SK-N-SH (cell line): Measurements from ENCODE around the gene CNIH2. TPM values are rescaled to one million over a fixed set of nuclear protein-coding genes. Genes with fewer than 3 reads are reported as not detected.

Source experiments
- CTCF ChIA-PET: fragments of 300-600, 350-600 bp; formaldehyde crosslinking; extraction: SDS; loops from one replicate; lab custom pipeline; 2021; lab: Yijun Ruan, JAX
- POLR2A ChIA-PET: fragments of 350-600 bp; sonication (Branson Sonifier 250); formaldehyde crosslinking; extraction: SDS; loops from one replicate; lab custom pipeline; 2020; ENCODE audit warnings: antibody characterized with exemption, inconsistent platforms; lab: Yijun Ruan, JAX
- DNase-seq: peaks from one replicate; pipeline ENCODE4 v3.0.0; 2012
- H2AFZ ChIP-seq: fragments of 200-600 bp; sonication (generic); 2 replicates; pipeline ENCODE4 v1.8.1; 2016; ENCODE audit warnings: antibody characterized with exemption, mild to moderate bottlenecking, low read depth
- H3F3A ChIP-seq: fragments of 200-600 bp; sonication (generic); replicated peaks from 2 replicates; pipeline ENCODE3; 2016; ENCODE audit warnings: antibody characterized with exemption, mild to moderate bottlenecking; ENCODE audit not compliant: insufficient read depth
- H3K27ac ChIP-seq, 2 experiments: fragments of 200-500 bp in 1 of 2; fragments of 200-600 bp in 1 of 2; sonication (Bioruptor generic) in 1 of 2; sonication (generic), shearing (Covaris generic) in 1 of 2; 2 replicates each; pipeline versions ENCODE4 v1.5.1 to v1.6.1; 2014 to 2016; ENCODE audit warnings: low read depth in 2 of 2, inconsistent platforms in 1 of 2, low read length in 1 of 2, mild to moderate bottlenecking in 1 of 2, mixed read lengths in 1 of 2
- H3K27me3 ChIP-seq: fragments of 200-600 bp; sonication (generic), shearing (Covaris generic); 2 replicates; pipeline ENCODE4 v1.6.1; 2016; ENCODE audit warnings: mixed run types; ENCODE audit not compliant: insufficient read depth
- H3K36me3 ChIP-seq, 2 experiments: fragments of 200-500 bp in 1 of 2; fragments of 200-600 bp in 1 of 2; sonication (Bioruptor generic) in 1 of 2; sonication (generic) in 1 of 2; replicated peaks in 1 of 2; 2 replicates each; pipeline versions ENCODE3 to v1.5.1; 2014 to 2016; ENCODE audit warnings: low read length in 1 of 2, mild to moderate bottlenecking in 1 of 2; ENCODE audit not compliant: insufficient read depth in 2 of 2, control insufficient read depth in 1 of 2
- H3K4me1 ChIP-seq, 2 experiments: fragments of 200-500 bp in 1 of 2; fragments of 200-600 bp in 1 of 2; sonication (Bioruptor generic) in 1 of 2; sonication (generic), shearing (Covaris generic) in 1 of 2; 2 replicates each; pipeline versions ENCODE4 v1.5.1 to v1.6.1; 2014 to 2016; ENCODE audit warnings: low read depth in 1 of 2, low read length in 1 of 2, mixed run types in 1 of 2; ENCODE audit not compliant: insufficient read depth in 2 of 2, control insufficient read depth in 1 of 2
- H3K4me2 ChIP-seq: fragments of 200-600 bp; sonication (generic), shearing (Covaris generic); 2 replicates; pipeline ENCODE4 v1.6.1; 2017; ENCODE audit warnings: mixed run types
- H3K4me3 ChIP-seq, 2 experiments: fragments of 200-500 bp in 1 of 2; fragments of 200-600 bp in 1 of 2; sonication (Bioruptor generic) in 1 of 2; sonication (generic), shearing (Covaris generic) in 1 of 2; 2 replicates each; pipeline versions ENCODE4 v1.5.1 to v1.8.1; 2014 to 2016; ENCODE audit warnings: low read depth in 2 of 2, inconsistent platforms in 1 of 2, low read length in 1 of 2, mild to moderate bottlenecking in 1 of 2, mixed read lengths in 1 of 2, moderate library complexity in 1 of 2
- H3K79me2 ChIP-seq: fragments of 200-600 bp; sonication (generic); 2 replicates; pipeline ENCODE4 v1.8.1; 2017; ENCODE audit warnings: mild to moderate bottlenecking; ENCODE audit not compliant: insufficient read depth
- H3K9ac ChIP-seq: fragments of 200-600 bp; sonication (generic); 2 replicates; pipeline ENCODE4 v1.6.1; 2017; ENCODE audit warnings: mixed run types
- H3K9me2 ChIP-seq: fragments of 200-600 bp; sonication (generic); 2 replicates; pipeline ENCODE4 v1.6.1; 2017; ENCODE audit warnings: mixed run types
- H3K9me3 ChIP-seq: fragments of 200-600 bp; sonication (generic); 2 replicates; pipeline ENCODE4 v1.6.1; 2017; ENCODE audit warnings: mixed run types, mild to moderate bottlenecking, moderate library complexity
- H4K20me1 ChIP-seq: fragments of 200-600 bp; sonication (generic); 2 replicates; pipeline ENCODE4 v1.6.1; 2017; ENCODE audit warnings: mild to moderate bottlenecking, mixed run types; ENCODE audit not compliant: insufficient read depth
- CHD2 ChIP-seq: fragments of 150-350 bp; IDR thresholded peaks from 2 replicates; pipeline ENCODE4 v1.6.1; 2018; ENCODE audit warnings: low read length; ENCODE audit not compliant: partially characterized antibody
- CTCF ChIP-seq: fragments of 200-600 bp; sonication (generic); IDR thresholded peaks from 2 replicates; pipeline ENCODE4 v1.6.1; 2017; ENCODE audit warnings: antibody characterized with exemption, mild to moderate bottlenecking, moderate library complexity
- GATA2 ChIP-seq: sonication (generic); formaldehyde crosslinking; IDR thresholded peaks from 2 replicates; pipeline ENCODE4 v1.5.0; 2020; ENCODE audit warnings: mild to moderate bottlenecking, missing genetic modification reagents
- MXI1 ChIP-seq: IDR thresholded peaks from 2 replicates; pipeline ENCODE4 v1.6.1; 2012; ENCODE audit warnings: mild to moderate bottlenecking, low read depth, low read length, improper control_type of control experiment
- RAD21 ChIP-seq: IDR thresholded peaks from 2 replicates; pipeline ENCODE4 v1.6.1; 2012; ENCODE audit warnings: mild to moderate bottlenecking, low read length
- RFX5 ChIP-seq: IDR thresholded peaks from 2 replicates; pipeline ENCODE4 v1.6.1; 2012; ENCODE audit warnings: mild to moderate bottlenecking, improper control_type of control experiment, low read length
- SMC3 ChIP-seq: IDR thresholded peaks from 2 replicates; pipeline ENCODE4 v1.6.1; 2012; ENCODE audit warnings: low read depth, low read length, improper control_type of control experiment
- WGBS: methylation state at CpG from one replicate; pipeline ENCODE4 v1.1.6; 2017; ENCODE audit warnings: low lambda C conversion rate; 5-methylcytosine and 5-hydroxymethylcytosine counted together
- polyA plus RNA-seq, 3 experiments: library from polyadenylated mRNA; depleted of rRNA; stranded (reverse); fragments of >200 nt; gene quantifications; 2 replicates each; pipeline ENCODE4 v1.2.3, GENCODE V29; 2012
- TF ChIP-seq, protein P1 (sequence below): fragments of 150-350 bp; IDR thresholded peaks from 2 replicates; pipeline ENCODE4 v1.6.1; 2017; ENCODE audit warnings: antibody characterized with exemption, low read length, low read depth, borderline replicate concordance
- TF ChIP-seq, protein P2 (sequence below): IDR thresholded peaks from 2 replicates; pipeline ENCODE4 v1.6.1; 2012; ENCODE audit warnings: mild to moderate bottlenecking, low read depth, low read length, moderate library complexity

Gene CNIH2
- polyA plus RNA-seq, 1 of the 3 experiments (the other 2 are of a cell fraction) = 11.8 TPM

DNA sequence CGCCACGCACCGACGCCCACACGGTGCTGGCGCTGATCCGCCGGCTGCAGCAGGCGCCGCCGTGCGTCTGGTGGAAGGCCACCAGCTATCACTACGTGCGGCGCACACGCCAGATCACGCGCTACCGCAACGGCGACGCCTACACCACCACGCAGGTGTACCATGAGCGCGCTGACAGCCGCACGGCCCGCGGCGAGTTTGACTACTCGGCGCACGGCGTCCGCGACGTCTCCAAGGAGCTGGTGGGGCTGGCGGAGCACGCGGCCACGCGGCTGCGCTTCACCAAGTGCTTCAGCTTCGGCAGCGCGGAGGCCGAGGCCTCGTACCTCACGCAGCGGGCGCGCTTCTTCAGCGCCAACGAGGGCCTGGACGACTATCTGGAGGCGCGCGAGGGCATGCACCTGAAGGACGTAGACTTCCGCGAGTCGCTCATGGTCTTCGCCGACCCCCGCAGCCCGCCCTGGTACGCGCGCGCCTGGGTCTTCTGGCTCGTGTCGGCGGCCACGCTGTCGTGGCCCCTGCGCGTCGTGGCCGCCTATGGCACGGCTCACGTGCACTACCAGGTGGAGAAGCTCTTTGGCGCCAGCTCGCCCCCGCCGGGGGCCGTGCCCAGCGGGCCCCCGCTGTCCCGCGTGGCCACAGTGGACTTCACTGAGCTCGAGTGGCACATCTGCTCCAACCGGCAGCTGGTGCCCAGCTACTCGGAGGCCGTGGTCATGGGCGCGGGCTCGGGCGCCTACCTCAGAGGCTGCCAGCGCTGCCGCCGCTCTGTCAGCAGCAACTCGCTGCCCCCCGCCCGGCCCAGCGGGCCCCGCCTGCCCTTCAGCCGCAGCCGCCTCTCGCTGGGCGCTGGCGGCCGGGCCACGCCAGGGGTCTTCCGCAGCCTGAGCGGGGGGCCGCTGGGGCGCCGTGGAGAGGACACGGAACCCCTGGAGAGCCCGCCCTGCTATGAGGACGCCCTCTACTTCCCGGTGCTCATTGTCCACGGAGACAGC is 16.9 kb downstream of the CNIH2 start:
- H3K36me3 ChIP-seq = no peaks in the 10 kb centered on the region
- DNase-seq = no peak
- ChIA-PET POLR2A (no interaction called here), CTCF (interaction anchor here (0.7 to 2.3 kb wide), 3 partner anchors 16 to 72 kb away, joined by 3 to 11 read pairs (median 3); no protein-coding TSS in a partner anchor)
- no peak overlapping the region for H3K27ac ChIP-seq
- TF ChIP-seq RFX5 (no peak), MXI1 (no peak), CTCF (no peak)
- TF ChIP-seq, protein P1, sequence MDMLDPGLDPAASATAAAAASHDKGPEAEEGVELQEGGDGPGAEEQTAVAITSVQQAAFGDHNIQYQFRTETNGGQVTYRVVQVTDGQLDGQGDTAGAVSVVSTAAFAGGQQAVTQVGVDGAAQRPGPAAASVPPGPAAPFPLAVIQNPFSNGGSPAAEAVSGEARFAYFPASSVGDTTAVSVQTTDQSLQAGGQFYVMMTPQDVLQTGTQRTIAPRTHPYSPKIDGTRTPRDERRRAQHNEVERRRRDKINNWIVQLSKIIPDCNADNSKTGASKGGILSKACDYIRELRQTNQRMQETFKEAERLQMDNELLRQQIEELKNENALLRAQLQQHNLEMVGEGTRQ = no peak
- no peak overlapping the region for H3K4me2 ChIP-seq
- H3F3A ChIP-seq = peaks cover 3% of the 10 kb centered on the region
- H4K20me1 ChIP-seq = no peaks in the 10 kb centered on the region
- WGBS = 93% methylated on average over 107 of the region's 123 CpGs
- H2AFZ ChIP-seq = no peak overlapping the region
- no peak overlapping the region for H3K4me3 ChIP-seq
- no peaks in the 10 kb centered on the region for H3K27me3 ChIP-seq
- no peaks in the 10 kb centered on the region for H3K9me2 ChIP-seq
- no peaks in the 10 kb centered on the region for H3K9me3 ChIP-seq
- H3K4me1 ChIP-seq = peaks cover 4 to 15% of the 10 kb centered on the region in 2 experiments; a peak in 2 of 4 replicates
- no peaks in the 10 kb centered on the region for H3K79me2 ChIP-seq
- no peak overlapping the region for H3K9ac ChIP-seq

- 75% methylated on average over 8 of the region's 8 CpGs for WGBS
- no peak overlapping the region for H3K9ac ChIP-seq
- H3K9me3 ChIP-seq = no peaks in the 10 kb centered on the region
- no peak overlapping the region for H3K4me2 ChIP-seq
- H3K4me1 ChIP-seq = peaks cover 0 to 4% of the 10 kb centered on the region in 2 experiments; a peak in 1 of 4 replicates
- H3K79me2 ChIP-seq = no peaks in the 10 kb centered on the region
- H3F3A ChIP-seq = no peaks in the 10 kb centered on the region
- H3K27me3 ChIP-seq = no peaks in the 10 kb centered on the region
- ChIA-PET POLR2A (no interaction called here), CTCF (interaction anchor here (0.9 to 7.8 kb wide), 6 partner anchors 10 to 66 kb away, joined by 3 to 84 read pairs (median 4); partner anchors contain the start of gene RIN1)
- no peak overlapping the region for H3K27ac ChIP-seq
- no peak overlapping the region for H3K4me3 ChIP-seq
- H4K20me1 ChIP-seq = no peaks in the 10 kb centered on the region
- TF ChIP-seq, protein P2, sequence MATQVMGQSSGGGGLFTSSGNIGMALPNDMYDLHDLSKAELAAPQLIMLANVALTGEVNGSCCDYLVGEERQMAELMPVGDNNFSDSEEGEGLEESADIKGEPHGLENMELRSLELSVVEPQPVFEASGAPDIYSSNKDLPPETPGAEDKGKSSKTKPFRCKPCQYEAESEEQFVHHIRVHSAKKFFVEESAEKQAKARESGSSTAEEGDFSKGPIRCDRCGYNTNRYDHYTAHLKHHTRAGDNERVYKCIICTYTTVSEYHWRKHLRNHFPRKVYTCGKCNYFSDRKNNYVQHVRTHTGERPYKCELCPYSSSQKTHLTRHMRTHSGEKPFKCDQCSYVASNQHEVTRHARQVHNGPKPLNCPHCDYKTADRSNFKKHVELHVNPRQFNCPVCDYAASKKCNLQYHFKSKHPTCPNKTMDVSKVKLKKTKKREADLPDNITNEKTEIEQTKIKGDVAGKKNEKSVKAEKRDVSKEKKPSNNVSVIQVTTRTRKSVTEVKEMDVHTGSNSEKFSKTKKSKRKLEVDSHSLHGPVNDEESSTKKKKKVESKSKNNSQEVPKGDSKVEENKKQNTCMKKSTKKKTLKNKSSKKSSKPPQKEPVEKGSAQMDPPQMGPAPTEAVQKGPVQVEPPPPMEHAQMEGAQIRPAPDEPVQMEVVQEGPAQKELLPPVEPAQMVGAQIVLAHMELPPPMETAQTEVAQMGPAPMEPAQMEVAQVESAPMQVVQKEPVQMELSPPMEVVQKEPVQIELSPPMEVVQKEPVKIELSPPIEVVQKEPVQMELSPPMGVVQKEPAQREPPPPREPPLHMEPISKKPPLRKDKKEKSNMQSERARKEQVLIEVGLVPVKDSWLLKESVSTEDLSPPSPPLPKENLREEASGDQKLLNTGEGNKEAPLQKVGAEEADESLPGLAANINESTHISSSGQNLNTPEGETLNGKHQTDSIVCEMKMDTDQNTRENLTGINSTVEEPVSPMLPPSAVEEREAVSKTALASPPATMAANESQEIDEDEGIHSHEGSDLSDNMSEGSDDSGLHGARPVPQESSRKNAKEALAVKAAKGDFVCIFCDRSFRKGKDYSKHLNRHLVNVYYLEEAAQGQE = no peak
- TF ChIP-seq SMC3 (no peak), GATA2 (no peak), RAD21 (no peak), CHD2 (no peak)
- no peak for DNase-seq
- H3K36me3 ChIP-seq = no peaks in the 10 kb centered on the region
- H3K9me2 ChIP-seq = no peaks in the 10 kb centered on the region
- H2AFZ ChIP-seq = no peak overlapping the region
Observed at GRCh38 chr11:66297610-66298009, 19.6 kb downstream of the CNIH2 start.
